GM18502 (cell line): Measurements from ENCODE around the gene BAIAP2.
"Not testable (repeated sequence)": the region's sequence is repeated elsewhere in the genome, so short reads cannot be mapped to it uniquely, and the experiment has no call there.

Experiments used
- ATAC-seq: cut with Tn5 transposase; IDR thresholded peaks from one replicate; pipeline ENCODE4 v1.9.1; 2021; ENCODE audit warnings: mild to moderate bottlenecking; ENCODE audit not compliant: unreplicated experiment, poor library complexity

The BAIAP2 gene

GRCh38 chr17:81131486-81132196, 96.7 kb downstream of the BAIAP2 start:
- no peak for ATAC-seq

- no peak for ATAC-seq
Measured at GRCh38 chr17:81132197-81132540, 97.2 kb downstream of the BAIAP2 start.

- no peak for ATAC-seq
Measured at GRCh38 chr17:81132770-81133723, 98.1 kb downstream of the BAIAP2 start.

DNA sequence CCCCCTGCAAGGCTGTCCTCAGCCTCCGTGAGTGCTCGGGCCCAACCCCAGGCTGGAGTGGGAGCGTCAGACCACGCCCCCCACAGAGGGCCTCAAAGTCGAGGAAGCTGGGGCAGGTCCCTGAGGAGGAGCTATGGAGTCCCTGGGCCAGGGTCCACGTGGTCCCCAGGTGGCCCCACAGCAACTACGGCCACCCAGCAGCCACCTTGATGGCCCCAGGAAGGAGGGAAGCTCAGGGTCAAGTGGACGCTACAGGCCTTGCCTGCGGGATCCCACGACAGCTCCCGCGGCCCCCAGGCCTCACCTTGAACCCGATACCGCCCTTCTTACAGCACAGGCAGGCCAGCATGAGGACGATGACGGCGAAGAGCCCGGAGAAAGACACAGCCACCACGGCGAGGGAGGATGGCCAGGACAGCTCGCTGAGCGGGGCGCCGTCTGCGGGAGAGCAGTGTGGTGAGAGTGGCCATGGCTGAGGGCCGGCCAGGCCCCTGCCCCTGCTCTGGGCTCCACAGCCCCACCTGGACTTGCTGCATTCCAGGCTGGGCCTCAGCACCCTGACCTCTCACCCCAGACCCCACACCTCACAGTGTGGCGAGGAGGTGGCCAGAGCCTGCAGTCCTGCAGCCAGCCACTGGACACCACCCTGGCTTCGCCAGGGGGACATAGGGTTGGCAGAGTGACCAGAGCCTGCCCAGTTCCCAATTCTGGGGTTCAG, 99.3 kb downstream of the BAIAP2 start:
- no peak for ATAC-seq

GRCh38 chr17:81135505-81136278, 100.7 kb downstream of the BAIAP2 start:
- no peak for ATAC-seq

GRCh38 chr17:81136366-81136765, 101.4 kb downstream of the BAIAP2 start:
- no peak for ATAC-seq

- no peak for ATAC-seq
Measured at GRCh38 chr17:81137248-81137647, 102.3 kb downstream of the BAIAP2 start.

DNA sequence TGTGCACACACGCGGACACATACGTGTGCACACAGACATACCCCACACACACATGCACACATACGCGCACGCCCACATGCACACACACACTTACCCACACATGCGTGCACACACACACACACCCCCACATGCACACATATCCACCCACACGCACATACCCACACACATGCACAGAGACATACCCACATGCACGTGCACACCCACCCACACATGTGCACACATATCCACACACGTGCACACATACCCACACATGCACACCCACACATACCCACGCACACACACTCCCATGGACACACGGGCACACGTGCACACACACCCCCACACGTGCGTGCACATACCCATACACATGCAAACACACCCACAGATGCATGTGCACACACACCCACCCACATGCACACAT, 103.1 kb downstream of the BAIAP2 start:
- no peak for ATAC-seq

GRCh38 chr17:81138500-81138899, 103.5 kb downstream of the BAIAP2 start:
- no peak for ATAC-seq

DNA sequence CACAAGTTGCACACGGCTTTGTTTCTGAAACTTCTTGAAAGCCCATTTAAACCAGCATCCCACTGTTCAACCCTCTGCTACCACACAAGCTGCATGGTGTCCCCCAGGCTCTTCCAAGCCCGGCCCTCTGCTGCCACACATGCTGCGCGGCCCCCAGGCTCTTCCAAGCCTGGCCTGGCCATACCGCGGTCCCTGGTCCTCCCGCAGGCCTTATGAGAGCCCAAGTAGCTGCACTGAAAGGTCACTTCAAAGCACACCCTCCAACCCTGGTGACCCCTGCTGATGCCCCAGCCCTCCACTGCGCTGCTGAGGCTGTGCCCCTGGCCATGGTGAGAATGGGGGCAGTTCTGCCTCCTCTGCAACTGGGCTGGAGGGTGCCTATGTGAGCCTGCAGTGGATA, 104.5 kb downstream of the BAIAP2 start:
- no peak for ATAC-seq

DNA sequence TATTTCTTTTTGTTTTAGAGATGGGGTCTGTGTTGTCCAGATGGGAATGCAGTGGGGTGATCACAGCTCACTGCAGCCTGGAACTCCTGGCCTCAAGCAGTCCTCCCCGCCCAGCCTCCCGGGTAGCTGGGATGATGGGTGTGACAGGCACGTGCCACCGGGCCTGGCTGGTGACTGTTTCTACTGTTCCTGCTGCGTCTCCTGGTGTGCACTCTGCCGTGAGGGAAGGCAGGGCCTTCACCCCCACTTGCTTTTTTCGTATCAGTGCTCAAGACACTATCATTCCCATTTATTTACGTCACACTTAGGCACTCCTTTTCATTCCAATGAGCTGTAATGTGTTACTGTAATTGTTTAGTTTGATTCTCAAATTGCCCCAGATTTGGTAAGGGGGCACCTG, 105.1 kb downstream of the BAIAP2 start:
- no peak for ATAC-seq

- no peak for ATAC-seq
Measured at GRCh38 chr17:81140695-81141094, 105.7 kb downstream of the BAIAP2 start.

DNA sequence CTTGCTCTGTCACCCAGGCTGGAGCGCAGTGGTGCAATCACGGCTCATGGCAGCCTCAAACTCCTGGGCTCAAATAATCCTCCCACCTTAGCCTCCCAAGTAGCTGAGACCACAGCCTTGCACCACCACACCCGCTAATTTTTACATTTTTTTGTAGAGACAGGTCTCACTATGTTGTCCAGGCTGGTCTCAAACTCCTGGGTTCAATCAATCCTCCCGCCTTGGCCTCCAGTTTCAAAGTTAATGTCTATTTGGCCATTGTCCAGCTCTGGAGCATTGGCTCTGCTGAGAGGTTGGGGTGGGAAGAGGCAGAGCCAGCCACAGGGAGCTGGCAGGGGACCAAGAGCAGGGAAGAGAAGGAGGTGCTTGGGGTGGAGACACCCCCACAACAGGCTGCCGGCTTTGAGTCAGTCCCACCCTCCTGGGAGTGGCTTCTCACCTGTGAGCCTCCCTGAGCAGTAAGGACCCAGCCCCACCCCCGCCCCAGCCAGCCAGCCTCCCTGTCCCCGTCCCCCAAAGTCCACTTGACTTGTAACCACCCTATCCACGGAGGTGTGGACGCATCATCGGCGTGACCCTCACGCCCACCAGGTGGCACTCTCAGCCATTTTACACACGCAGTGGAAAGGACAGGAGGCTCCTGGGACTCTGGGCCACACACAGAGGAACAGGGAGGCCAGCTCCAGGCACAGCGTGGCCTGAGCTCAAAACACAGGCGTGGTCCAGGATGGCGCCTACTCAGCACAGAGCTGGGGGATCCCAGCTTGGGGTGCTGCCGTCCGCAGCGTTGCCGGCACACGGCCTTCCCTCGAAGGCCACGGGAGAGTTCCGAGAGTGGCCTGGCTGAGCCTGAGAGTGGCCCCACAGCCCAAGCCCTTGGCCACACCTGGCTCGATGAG, 107.6 kb downstream of the BAIAP2 start:
- no peak for ATAC-seq

DNA sequence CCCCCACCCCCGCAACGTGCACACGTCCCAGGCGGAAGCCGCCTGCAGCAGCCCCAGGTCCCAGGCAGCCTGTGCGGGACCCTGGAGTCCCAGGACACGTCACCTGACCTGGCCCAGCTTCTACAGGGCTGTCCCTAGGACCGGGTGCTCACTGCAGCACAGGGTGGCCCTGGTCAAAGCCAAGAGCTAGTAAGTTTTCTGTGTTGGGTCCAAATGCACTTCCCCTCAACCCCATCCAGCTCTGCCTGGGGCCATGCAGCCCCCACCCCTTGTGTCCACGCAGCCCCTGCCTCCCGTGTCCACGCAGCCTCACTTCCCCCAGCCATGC, 108.2 kb downstream of the BAIAP2 start:
- ATAC-seq: no peak

DNA sequence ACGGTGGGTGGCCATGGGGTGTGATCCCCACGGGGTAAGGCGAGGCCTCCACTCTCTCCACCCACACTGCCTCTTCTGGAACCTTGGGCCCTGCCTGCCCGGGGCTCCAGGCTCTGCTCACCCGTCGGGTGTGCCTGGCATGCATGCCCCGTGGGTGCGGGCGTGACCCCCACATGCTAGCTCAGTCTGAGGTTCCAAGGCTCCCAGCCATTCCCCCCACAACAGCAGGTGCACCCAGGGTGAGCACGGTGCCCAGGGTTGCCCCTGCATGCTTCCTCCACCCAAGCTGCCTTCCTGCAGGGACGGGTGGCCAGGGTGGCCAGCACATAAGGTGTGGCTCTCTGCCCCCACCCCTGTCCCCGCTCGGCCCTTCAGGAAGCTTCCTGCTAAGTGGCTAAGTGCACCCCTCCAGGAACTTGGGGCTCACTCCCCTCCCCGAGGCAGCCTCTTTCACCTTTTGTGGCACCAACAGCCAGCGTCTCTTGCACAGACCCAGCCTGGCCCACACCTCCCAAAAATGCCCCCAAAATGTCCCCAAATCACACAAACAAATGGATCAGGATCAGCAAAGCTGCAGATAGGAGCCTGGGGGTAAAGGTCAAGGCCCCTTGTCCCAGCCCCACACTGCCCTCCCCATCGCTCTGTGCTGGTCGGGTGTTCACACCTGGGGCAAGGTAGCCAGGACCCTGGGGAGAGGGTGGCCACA, 108.9 kb downstream of the BAIAP2 start:
- no peak for ATAC-seq

- no peak for ATAC-seq
Measured at GRCh38 chr17:81144423-81144781, 109.5 kb downstream of the BAIAP2 start.

- ATAC-seq: not testable (repeated sequence)
Measured at GRCh38 chr17:81146208-81146607, 111.3 kb downstream of the BAIAP2 start.

GRCh38 chr17:81147701-81148100, 112.8 kb downstream of the BAIAP2 start:
- no peak for ATAC-seq

GRCh38 chr17:81148571-81148970, 113.6 kb downstream of the BAIAP2 start:
- no peak for ATAC-seq
